HG03103 (cell line): ENCODE results near the gene ABHD17B.

ENCODE experiments used
- ATAC-seq: cut with Tn5 transposase; IDR thresholded peaks from one replicate; pipeline ENCODE4 v1.9.1; 2021; ENCODE audit warnings: low read depth; ENCODE audit not compliant: unreplicated experiment

ABHD17B gene

DNA sequence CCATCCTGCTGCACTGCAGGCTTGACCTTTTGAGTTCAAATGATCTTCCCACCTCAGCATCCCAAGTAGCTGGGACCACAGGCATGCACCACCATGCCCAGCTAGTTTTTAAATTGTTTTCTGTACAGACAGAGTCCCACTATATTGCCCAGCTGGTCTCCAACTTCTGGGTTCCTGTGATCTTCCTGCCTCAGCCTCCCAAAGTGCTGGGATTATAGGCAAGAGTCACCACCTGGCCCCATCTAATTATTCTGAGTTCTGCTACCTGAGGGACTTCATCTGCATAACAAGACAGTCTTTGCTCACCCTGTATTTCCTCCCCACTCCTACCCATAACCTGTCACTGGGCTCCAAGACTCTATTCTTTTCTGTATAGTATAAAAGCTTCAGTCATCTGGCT is 88.1 kb downstream of the ABHD17B start:
- ATAC-seq = no peak

DNA sequence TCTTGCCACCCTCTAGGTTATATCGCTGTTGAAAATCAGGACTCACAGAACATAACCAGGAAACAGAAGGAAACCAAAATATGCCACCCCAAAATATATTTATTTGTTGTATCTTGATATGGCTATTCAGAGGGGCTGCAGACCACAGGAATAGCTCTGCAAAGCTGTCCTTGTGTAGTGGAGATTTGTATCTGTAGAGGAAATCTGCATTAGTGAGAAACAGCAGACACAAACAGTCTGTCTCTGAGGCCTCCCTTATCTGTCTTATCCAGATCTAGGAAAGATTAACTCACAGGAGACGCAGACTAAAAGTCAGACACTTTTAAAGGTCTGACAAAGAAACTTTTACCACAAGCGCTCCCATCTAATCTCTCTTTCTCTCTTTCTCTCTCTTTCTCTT is 88.5 kb downstream of the ABHD17B start:
- no peak for ATAC-seq

DNA sequence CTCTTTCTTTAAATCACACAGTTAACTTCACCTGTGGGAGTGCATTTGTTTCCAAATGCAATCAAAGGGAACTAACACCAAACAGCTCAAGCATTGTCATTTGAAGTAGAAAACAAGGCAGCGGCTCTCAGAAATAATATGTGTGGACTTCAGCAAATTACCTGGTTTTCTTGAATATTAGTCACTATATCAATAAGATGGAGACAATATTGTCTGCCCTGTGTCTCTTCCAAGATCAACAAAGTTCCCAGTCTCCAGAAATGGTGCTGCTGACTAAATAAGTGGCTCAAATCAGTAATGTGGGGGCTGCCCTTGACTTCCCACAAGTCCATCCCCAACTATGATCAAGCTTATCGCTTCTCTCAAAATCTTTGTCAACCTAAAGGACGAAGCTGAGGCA is 89.6 kb downstream of the ABHD17B start:
- no peak for ATAC-seq

DNA sequence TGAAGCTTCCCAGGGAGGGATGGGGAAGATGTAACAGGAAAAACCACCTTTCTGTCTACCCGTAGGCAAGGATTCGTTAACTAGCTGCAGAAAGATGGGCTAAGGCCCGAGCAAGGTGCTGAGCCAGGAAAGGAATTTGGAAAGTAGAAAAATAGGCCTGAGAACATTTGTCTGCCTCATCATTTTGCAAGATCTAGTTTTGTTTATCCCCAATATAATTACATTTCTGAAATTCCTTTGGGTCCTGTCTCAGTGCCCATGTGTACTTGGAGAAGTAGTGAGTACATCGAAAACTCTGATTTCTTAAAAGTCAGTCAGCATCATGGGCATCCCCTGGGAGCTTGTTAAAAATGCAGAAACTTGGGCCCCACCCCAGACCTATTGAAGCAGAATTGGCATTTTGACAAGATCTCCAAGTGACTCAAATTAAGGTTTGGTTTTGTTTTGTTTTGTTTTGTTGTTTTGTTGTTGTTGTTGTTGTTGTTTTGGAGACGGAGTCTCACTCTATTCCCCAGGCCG is 90.5 kb downstream of the ABHD17B start:
- ATAC-seq = no peak

DNA sequence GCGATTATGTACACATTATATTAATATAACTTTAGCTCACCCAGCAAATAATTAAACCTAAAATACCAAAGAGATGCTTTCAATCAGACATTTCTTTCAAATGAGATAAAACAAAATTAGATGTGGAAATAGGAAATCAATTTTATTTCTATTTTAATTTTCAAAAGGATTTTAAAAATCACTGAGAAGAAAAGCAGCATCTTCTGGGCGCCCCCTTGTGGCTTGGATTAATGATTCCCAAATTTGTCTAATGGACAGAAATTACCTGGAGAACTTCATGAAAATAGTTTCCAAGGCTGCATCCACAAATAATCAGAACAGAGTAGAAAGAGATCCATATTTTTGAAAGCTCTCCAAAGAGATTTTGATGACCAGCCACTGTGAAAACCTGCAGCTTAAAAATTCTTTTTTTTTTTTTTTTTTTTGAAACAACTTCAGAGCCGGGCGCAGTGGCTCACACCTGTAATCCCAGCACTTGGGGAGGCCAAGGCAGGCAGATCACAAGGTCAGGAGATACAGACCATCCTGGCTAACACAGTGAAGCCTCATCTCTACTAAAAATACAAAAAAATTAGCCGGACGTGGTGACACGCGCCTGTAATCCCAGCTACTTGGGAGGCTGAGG is 91.8 kb downstream of the ABHD17B start:
- ATAC-seq = no peak

DNA sequence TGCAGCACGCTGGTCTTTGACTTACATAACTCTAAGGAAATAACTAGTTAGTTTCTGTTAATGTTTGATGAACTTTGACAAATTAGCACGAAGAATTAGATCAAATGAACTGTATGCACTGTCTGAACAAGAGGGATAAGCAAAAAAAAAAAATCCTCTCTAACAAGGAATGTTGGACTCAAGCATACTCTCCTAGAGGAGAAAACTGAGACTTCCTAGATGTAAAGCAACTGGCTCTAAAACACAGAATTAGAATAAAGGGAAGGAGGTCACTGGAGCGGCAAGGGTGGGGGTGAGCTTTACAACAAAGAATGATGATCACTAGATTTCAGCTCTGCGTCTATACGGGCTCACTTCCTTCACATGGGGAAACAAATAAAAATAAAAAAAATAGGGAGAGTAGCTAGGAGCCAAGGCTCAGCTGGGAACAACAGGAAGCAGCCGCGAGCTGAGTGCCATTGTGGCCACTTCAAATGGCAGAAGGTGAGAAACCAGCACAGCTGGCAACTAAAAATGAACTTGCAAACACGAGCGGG is 94.0 kb downstream of the ABHD17B start:
- ATAC-seq = no peak
